Measurements from ENCODE around the gene TM4SF4.

TM4SF4 gene

GRCh38 chr3:149515249-149515648 is 40.8 kb downstream of the TM4SF4 start:
- no peak for DNase-seq

DNA sequence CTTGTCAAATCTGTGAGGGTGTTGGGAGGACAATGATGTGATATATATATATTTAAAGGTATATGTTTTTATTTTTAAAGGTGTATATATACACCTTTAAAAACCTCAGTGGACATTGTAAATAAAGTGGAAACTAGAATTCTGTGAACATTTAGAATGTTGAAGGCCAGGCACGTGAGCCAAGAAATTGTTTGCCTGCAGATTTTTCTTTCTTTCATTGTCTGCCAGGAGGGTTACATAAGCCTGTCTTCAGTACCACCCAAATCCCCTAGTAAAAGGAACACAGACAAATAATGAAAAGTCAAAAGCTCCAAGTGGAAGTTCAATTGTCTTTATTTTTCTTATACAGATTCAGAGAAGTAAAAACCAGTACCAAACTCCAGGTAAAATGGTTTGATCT is 42.4 kb downstream of the TM4SF4 start:
- no peak for DNase-seq

GRCh38 chr3:149519912-149520311 is 45.4 kb downstream of the TM4SF4 start:
- no peak for DNase-seq

- no peak for DNase-seq
Measured at GRCh38 chr3:149523512-149524299, 49.2 kb downstream of the TM4SF4 start.

DNA sequence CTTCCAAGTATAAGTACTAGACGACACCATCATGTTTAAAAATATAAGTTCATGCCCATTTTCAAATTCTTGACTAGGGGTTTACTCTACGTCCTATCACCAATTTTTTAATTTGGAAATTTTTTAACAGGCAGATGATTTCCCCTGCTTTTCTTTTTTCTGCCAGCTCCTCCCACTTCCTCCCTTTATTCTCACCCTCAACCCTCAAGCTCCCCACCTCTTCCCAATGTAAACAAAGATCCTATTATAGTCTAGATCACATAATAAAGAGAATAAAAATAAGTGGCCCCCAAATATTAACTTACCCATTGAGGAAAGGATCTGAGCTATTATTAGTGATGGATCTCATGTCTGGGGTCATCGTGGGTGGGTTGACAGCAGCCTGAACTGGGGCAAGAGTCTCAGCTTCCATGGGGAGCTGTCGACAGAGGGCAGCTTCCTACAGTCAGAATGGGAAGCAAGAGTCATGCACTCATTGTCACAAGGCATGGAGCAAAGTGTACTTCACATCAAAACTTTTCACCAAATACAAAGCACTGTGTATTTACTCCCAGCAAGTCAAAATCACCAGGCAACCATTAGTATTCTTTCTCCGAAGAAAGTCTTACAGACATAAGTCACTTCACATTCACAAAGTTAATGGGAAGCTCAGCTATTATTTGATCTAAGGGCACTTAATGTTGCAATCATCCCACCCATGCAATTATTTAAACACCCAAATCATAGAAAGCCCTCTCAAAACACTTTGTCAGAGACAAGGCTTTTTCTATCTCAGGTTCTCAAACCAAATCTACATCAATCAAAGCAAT is 53.2 kb downstream of the TM4SF4 start:
- no peak for DNase-seq

GRCh38 chr3:149528340-149528650 is 53.8 kb downstream of the TM4SF4 start:
- DNase-seq: no peak

DNA sequence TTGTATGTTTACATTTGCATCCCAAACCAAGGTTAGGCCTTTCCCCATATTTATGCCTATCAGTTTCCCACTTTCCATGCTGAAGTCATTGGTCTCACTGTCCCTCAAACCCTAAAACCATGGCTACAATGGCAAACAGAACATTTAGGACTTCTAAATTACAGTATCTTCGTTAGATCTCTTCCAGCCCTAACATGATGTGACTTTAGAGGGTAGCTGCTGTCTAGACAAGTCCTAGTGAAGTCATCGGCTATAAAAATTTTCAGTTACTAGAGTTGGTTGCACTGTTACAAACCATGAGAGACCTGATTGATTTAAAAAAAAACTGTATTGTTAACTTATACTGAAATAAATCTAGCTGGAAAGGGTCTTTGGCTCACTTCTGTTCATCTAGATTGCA is 54.6 kb downstream of the TM4SF4 start:
- no peak for DNase-seq

GRCh38 chr3:149532489-149533180 is 58.1 kb downstream of the TM4SF4 start:
- DNase-seq: no peak

- no peak for DNase-seq
Measured at GRCh38 chr3:149534082-149534481, 59.6 kb downstream of the TM4SF4 start.

DNA sequence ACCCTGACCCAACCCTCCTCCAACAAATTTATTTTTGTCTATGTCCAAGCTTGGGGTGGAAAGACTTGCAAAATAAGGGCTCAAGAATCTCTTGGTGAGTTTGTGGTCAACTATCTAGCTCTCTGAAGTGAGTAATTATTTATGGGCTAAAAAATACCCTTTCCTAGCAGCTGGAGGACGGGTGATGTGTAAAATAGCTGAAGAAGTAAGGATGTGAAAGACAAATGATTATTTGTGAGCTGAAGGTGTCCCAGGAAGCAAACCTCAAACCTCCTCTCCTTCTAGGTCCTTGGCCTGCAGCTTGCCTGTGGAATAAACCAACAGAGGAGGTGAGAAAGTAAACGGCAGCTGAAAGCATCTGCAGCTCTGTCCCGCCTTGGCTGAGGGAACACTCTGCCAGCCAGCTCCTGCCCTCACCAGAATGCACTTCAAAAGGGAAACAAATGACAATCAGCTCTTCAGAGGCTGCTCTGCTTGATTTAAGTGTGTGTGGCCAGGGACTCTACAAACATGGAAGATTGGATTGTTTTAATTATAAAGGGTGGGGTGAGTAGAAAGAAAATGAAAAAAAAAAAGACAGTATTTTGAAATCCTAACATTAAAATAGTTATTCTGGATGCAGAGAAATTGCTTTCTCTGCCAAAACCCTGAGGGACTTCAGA is 60.3 kb downstream of the TM4SF4 start:
- no peak for DNase-seq

DNA sequence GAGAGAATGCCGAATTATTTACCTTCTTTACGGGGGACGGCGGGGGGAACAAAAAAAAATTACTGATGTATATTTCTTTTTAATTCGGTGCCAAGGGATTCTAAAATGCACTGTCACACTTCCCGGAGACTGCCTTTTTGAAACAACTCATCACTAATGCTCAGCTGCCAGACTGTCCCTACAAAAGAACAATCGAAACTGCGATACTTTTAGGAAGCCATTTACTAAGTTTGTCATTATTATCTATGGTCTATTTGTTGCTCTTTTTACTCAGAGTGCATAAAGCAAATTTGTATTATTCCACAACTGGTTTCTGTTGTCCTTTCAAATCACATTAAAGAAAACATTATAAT is 60.8 kb downstream of the TM4SF4 start:
- no peak for DNase-seq

DNA sequence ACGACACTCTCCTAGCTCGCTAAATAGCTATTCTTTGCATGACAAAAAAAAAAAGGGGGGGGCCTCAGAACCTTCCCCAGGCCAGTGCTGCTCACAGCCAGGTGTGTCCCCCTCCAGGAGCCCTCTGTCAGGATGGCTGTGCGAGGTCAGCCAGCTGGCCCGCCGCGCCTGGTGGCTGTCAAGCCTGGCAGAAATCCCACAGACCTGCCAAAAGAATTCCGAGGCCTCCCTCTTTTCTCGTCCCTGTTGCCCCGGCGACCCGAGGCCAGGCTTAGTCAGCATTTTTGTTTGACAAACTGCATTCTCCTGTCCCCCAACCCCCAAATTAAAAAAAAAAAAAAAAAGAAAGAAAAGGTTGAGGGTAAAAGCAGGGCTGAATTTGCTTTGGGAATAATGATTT is 61.9 kb downstream of the TM4SF4 start:
- no peak for DNase-seq

GRCh38 chr3:149538371-149538770 is 63.9 kb downstream of the TM4SF4 start:
- DNase-seq: no peak

DNA sequence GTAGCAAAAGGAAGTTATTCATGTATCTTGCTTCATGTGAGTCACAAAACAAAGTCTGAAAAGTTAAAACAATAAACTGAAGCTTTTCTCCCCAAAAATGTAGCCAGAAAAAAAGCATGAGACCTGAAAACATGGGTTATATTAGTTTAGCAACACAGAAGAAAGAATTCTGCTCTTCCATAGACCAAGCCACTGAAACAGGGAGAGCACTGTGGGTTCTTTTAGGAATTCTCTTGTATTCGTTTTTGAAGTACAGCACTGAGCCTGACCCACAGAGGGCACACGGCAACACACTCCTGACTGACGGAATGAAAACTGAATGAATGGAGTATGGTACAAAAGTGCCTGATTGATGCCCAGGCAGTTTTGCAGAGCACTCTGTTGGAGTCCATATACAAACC is 66.6 kb downstream of the TM4SF4 start:
- DNase-seq: no peak

DNA sequence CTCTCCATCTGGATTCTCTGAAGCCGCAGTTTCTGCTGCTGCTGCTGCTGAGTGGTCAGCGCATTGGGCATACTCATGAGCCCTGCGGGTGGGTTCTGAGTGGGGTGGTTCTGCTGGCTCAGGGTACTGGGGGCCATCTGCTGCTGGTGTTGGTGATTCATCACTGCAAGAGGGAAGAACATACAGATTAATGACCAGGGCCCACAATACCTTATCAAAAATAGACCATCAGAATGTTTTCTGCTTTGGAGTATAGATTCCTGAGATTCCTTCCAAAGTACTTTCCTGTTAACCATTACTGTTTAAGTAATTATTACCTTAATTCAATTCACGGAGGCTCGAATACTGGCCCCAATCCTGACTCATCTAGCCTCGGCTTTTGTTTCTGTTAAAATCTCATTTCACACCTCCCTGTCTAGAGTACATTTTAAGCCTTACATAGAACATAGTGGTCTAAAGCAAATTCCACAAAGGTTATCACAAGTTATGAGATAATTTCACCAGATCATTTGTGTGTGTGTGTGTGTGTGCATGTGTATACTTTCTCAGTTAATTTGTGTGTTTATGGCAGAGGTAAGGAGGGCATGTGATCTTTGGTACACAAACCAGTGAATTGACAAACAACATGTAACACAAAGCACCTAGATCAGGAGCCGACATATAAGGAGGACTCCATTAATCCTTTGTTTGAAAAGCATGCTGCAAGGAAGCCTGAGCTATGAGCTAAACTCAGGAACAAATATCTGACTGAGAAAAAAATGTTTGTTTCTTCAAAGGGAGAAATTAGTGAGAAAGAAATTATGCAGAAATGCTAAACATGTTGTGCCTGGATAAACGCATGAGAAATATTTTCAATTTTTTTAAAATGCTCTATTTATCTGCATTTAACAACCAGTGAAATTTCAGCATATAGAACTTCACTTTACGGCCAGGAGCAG is 68.1 kb downstream of the TM4SF4 start:
- no peak for DNase-seq

GRCh38 chr3:149545049-149545448 is 70.6 kb downstream of the TM4SF4 start:
- DNase-seq: no peak

- no peak for DNase-seq
Measured at GRCh38 chr3:149547413-149547812, 72.9 kb downstream of the TM4SF4 start.

- no peak for DNase-seq
Measured at GRCh38 chr3:149547954-149548668, 73.6 kb downstream of the TM4SF4 start.

- no peak for DNase-seq
Measured at GRCh38 chr3:149548669-149549065, 74.2 kb downstream of the TM4SF4 start.

DNA sequence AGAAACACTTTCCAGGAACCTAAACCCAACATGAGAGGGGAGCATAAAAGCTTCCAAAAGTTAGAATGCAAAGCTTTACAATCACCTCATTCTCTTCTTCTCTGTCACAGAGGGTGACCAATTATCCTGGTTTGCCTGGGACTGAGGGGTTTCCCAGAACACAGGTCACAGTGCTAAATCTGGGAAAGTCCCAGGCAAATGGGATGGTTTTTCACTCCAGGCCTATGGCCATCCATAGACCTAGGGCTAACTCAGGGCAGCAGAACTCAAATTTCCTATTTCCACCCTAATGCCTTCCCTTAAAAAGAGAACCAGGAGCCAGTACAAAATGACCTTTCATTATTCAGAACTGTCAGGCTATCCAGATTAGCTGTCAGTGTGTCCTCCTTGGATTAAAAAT is 77.0 kb downstream of the TM4SF4 start:
- DNase-seq: no peak

- DNase-seq: no peak
Measured at GRCh38 chr3:149552700-149553099, 78.2 kb downstream of the TM4SF4 start.

Measured in OCI-M1 (cell line).